Mesendoderm (in vitro differentiated cells): ENCODE results near the gene SVOPL.

Experiments used
- DNase-seq: peaks from one replicate; pipeline ENCODE4 v3.0.0; 2013
- H2AK5ac ChIP-seq: 2 replicates; pipeline ENCODE4 v1.6.1; 2013; ENCODE audit warnings: low read length, inconsistent platforms
- H2BK120ac ChIP-seq: 2 replicates; pipeline ENCODE4 v1.6.1; 2013; ENCODE audit warnings: low read depth, mild to moderate bottlenecking, low read length, moderate library complexity, mixed read lengths
- H2BK15ac ChIP-seq: replicated peaks from 2 replicates; pipeline ENCODE4 v1.6.1; 2013; ENCODE audit warnings: low read depth, mild to moderate bottlenecking, moderate library complexity
- H2BK5ac ChIP-seq: 2 replicates; pipeline ENCODE4 v1.6.1; 2013; ENCODE audit warnings: low read length, inconsistent platforms
- H3K18ac ChIP-seq: 2 replicates; pipeline ENCODE4 v1.6.1; 2013; ENCODE audit warnings: mild to moderate bottlenecking, low read length, mixed read lengths
- H3K23ac ChIP-seq: one replicate; pipeline ENCODE4 v1.6.1; 2013; ENCODE audit warnings: low read length
- H3K27ac ChIP-seq: 2 replicates; pipeline ENCODE4 v1.5.1; 2013; ENCODE audit warnings: low read depth, mild to moderate bottlenecking, inconsistent platforms, low read length, moderate library complexity
- H3K27me3 ChIP-seq: 2 replicates; pipeline ENCODE4 v1.6.1; 2013; ENCODE audit warnings: low read length, control low read depth, mild to moderate bottlenecking, inconsistent platforms; ENCODE audit not compliant: insufficient read depth, poor library complexity
- H3K36me3 ChIP-seq: 2 replicates; pipeline ENCODE4 v1.6.1; 2013; ENCODE audit warnings: low read length, inconsistent platforms; ENCODE audit not compliant: control insufficient read depth, insufficient read depth
- H3K4ac ChIP-seq: one replicate; pipeline ENCODE4 v1.6.1; 2013; ENCODE audit warnings: low read depth, mild to moderate bottlenecking, low read length, moderate library complexity
- H3K4me1 ChIP-seq: 2 replicates; pipeline ENCODE4 v1.6.1; 2013; ENCODE audit warnings: low read depth, low read length, inconsistent platforms; ENCODE audit not compliant: control insufficient read depth
- H3K4me2 ChIP-seq: 2 replicates; pipeline ENCODE4 v1.6.1; 2013; ENCODE audit warnings: low read length
- H3K4me3 ChIP-seq: 2 replicates; pipeline ENCODE4 v1.5.1; 2013; ENCODE audit warnings: mild to moderate bottlenecking, low read length
- H3K56ac ChIP-seq: one replicate; pipeline ENCODE4 v1.6.1; 2013; ENCODE audit warnings: low read length
- H3K79me1 ChIP-seq: 2 replicates; pipeline ENCODE4 v1.6.1; 2013; ENCODE audit warnings: low read length, inconsistent platforms
- H3K79me2 ChIP-seq: 2 replicates; pipeline ENCODE4 v1.6.1; 2013; ENCODE audit warnings: mild to moderate bottlenecking, low read length; ENCODE audit not compliant: control insufficient read depth, insufficient read depth
- H3K9ac ChIP-seq: 2 replicates; pipeline ENCODE4 v1.6.1; 2013; ENCODE audit warnings: low read length, inconsistent platforms
- H4K5ac ChIP-seq: one replicate; pipeline ENCODE4 v1.6.1; 2013; ENCODE audit warnings: low read length
- H4K8ac ChIP-seq: one replicate; pipeline ENCODE4 v1.6.1; 2013; ENCODE audit warnings: low read depth, mild to moderate bottlenecking, control low read depth, low read length, moderate library complexity
- WGBS: extraction: QIAGEN DNeasy Blood & Tissue Kit; methylation state at CpG from one replicate; pipeline ENCODE4 v1.1.7; 2013; ENCODE audit warnings: low lambda C conversion rate, missing lambda C conversion rate; ENCODE audit not compliant: insufficient coverage; ENCODE audit errors: extremely low coverage; 5-methylcytosine and 5-hydroxymethylcytosine counted together

Gene SVOPL

GRCh38 chr7:138667535-138668228 lies 33.5 kb downstream of the SVOPL start:
- DNase-seq, result no peak
- Histone ChIP-seq H4K5ac (no peak overlapping the region), H3K4me3 (no peak overlapping the region), H4K8ac (no peak overlapping the region), H2BK15ac (no peak overlapping the region), H2AK5ac (no peak overlapping the region), H3K4ac (no peak overlapping the region), H2BK120ac (no peak overlapping the region), H3K56ac (no peak overlapping the region), H3K18ac (no peak overlapping the region), H3K36me3 (no peaks in the 10 kb centered on the region), H3K79me2 (no peaks in the 10 kb centered on the region), H3K79me1 (no peaks in the 10 kb centered on the region), H3K23ac (no peak overlapping the region), H3K27ac (no peak overlapping the region), H3K4me1 (no peaks in the 10 kb centered on the region), H3K4me2 (no peak overlapping the region), H3K27me3 (no peaks in the 10 kb centered on the region), H3K9ac (no peak overlapping the region), H2BK5ac (no peak overlapping the region)
- WGBS, result no CpG with 5 or more reads among the region's 6 CpGs

DNA sequence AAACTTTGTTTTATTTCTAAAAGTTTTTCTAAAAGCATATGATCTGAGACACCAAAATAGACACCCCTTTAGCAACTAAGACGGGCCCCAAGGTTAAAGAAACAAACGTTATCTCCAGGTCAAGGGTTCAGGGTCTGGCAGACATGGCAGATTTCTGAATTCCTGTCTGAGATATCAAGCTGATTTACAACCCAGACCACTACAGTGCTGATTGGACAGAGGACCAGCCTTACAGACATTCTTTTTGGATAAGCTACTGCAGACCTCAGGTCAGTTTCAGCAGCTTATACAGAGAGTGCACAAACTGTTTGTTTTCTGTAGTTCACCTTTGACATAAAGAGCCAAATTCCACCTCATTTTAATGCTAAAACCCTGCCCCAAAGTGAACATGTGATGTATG lies 34.8 kb downstream of the SVOPL start:
- no peak overlapping the region for H3K4me2 ChIP-seq
- no peaks in the 10 kb centered on the region for H3K27me3 ChIP-seq
- no peak overlapping the region for H2AK5ac ChIP-seq
- no peak overlapping the region for H2BK5ac ChIP-seq
- H3K18ac ChIP-seq, result no peak overlapping the region
- no peak overlapping the region for H3K9ac ChIP-seq
- no peaks in the 10 kb centered on the region for H3K4me1 ChIP-seq
- no peak overlapping the region for H4K8ac ChIP-seq
- H2BK120ac ChIP-seq, result no peak overlapping the region
- H3K4ac ChIP-seq, result no peak overlapping the region
- H3K56ac ChIP-seq, result no peak overlapping the region
- H3K23ac ChIP-seq, result no peak overlapping the region
- no peak overlapping the region for H3K4me3 ChIP-seq
- peak; percentile 49 for DNase-seq
- WGBS, result no CpG with 5 or more reads among the region's 2 CpGs
- no peak overlapping the region for H2BK15ac ChIP-seq
- H4K5ac ChIP-seq, result no peak overlapping the region
- no peak overlapping the region for H3K27ac ChIP-seq
- no peaks in the 10 kb centered on the region for H3K36me3 ChIP-seq
- no peaks in the 10 kb centered on the region for H3K79me1 ChIP-seq
- no peaks in the 10 kb centered on the region for H3K79me2 ChIP-seq

DNA sequence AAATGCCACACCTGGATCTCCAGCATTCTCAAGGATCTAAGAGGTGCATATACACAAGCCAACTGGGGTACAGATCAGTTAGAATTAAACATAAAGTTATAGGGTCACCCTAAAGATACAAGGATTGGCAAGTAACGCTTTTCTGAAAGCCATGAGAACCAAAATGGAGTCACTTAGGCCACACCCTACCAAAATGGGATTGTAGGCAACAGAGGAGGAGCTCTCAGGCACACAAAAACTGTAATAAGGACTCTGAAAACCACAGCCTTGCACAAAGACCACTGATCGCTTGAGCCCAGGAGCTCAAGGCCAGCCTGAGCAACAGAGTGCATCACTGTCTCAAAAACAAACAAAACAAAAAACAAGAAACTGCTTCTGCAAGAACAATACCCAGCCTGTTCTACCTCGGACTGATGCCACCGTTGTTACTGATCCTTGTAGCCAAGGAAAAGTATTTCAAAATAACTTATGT lies 35.5 kb downstream of the SVOPL start:
- no peaks in the 10 kb centered on the region for H3K27me3 ChIP-seq
- H3K4me1 ChIP-seq, result no peaks in the 10 kb centered on the region
- H3K27ac ChIP-seq, result no peak overlapping the region
- DNase-seq, result no peak
- H2BK5ac ChIP-seq, result no peak overlapping the region
- H3K23ac ChIP-seq, result no peak overlapping the region
- no peak overlapping the region for H3K9ac ChIP-seq
- H4K8ac ChIP-seq, result no peak overlapping the region
- H4K5ac ChIP-seq, result no peak overlapping the region
- WGBS, result no CpG with 5 or more reads among the region's 4 CpGs
- H3K4me2 ChIP-seq, result no peak overlapping the region
- no peaks in the 10 kb centered on the region for H3K79me1 ChIP-seq
- H2BK120ac ChIP-seq, result no peak overlapping the region
- no peaks in the 10 kb centered on the region for H3K36me3 ChIP-seq
- H3K79me2 ChIP-seq, result no peaks in the 10 kb centered on the region
- H3K4me3 ChIP-seq, result no peak overlapping the region
- H2AK5ac ChIP-seq, result no peak overlapping the region
- H3K18ac ChIP-seq, result no peak overlapping the region
- no peak overlapping the region for H3K56ac ChIP-seq
- H3K4ac ChIP-seq, result no peak overlapping the region
- no peak overlapping the region for H2BK15ac ChIP-seq

DNA sequence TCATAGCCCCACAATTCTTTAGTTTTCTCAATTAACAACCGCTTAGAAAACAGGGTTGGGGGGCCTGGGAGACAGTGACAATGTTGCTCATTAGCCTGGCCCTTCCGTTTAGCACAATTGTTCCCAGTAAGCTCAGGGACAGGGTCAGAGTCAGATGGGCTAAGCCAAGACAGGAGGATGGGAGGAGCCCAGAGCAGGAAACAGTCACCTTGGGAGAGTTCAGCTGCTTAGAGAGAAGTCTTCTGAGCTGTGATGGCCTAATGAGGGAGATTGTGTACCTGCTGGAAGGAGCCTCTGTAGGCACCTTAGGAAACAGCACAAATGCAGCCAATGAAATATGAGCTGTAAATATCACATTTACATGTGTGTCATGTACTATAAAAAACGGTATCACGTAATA lies 35.9 kb downstream of the SVOPL start:
- Histone ChIP-seq H3K23ac (no peak overlapping the region), H3K56ac (no peak overlapping the region), H3K27me3 (no peaks in the 10 kb centered on the region), H3K4me3 (no peak overlapping the region), H2BK5ac (no peak overlapping the region), H2BK120ac (no peak overlapping the region), H3K4me1 (no peaks in the 10 kb centered on the region), H3K36me3 (no peaks in the 10 kb centered on the region), H3K79me2 (no peaks in the 10 kb centered on the region), H3K79me1 (no peaks in the 10 kb centered on the region), H3K18ac (no peak overlapping the region), H4K8ac (no peak overlapping the region), H3K4ac (no peak overlapping the region), H2BK15ac (no peak overlapping the region), H3K9ac (no peak overlapping the region), H4K5ac (no peak overlapping the region), H2AK5ac (no peak overlapping the region), H3K4me2 (no peak overlapping the region), H3K27ac (no peak overlapping the region)
- no CpG with 5 or more reads among the region's 4 CpGs for WGBS
- peak; percentile 55 for DNase-seq

DNA sequence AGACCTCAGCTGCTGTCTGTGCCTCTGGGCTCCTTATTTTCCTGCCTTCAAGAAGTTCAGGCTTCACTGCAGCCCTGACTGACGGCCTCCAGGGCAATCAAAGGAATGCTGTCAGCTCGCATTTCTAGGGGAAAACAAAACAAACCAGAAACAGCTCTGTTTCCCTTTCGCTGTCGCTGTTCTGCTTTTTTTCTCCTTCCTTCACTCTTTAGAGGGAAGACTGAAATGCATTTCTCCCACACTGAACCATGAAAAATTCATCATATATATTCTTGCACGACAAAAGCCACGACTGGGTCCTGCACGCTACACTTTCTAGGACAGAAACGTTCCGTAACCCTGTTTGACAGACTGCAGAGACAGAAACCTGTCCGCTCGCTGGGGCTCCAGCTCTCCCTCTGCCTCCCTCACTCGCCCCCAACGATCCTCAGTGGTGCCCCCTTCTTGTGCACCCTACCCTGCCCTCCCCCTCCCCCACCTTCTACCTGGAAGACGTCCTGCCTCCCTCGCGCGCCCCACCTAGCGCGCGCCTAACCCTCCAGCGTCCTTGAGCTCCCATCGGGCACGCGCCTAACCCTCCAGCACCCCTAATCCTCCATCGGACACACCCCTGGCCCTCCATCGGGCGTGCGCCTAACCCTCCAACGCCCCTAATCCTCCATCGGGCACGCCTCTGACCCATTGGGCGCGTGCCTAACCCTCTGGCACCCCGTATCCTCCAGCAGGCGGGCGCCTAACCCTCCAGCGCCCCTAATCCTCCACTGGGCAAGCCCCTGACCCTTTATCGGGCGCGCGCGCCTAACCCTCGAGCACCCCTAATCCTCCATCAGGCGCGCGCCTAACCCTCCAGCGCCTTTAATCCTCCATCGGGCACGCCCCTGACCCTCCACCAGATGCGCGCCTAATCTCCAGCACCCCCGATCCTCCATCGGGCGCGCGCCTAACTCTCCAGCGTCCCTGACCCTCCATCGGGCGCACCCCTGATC lies 37.1 kb downstream of the SVOPL start:
- Histone ChIP-seq H2AK5ac (no peak overlapping the region), H2BK5ac (no peak overlapping the region), H3K4me1 (no peaks in the 10 kb centered on the region), H3K79me2 (no peaks in the 10 kb centered on the region), H4K8ac (no peak overlapping the region), H3K4me2 (peak overlapping the region; percentile 42), H3K56ac (peak overlapping the region; percentile 61), H3K9ac (peak overlapping the region; percentile 69), H3K27me3 (no peaks in the 10 kb centered on the region), H3K79me1 (no peaks in the 10 kb centered on the region), H2BK120ac (no peak overlapping the region), H3K18ac (peak overlapping the region; percentile 15), H3K23ac (no peak overlapping the region), H3K27ac (no peak overlapping the region), H3K36me3 (no peaks in the 10 kb centered on the region), H4K5ac (no peak overlapping the region), H2BK15ac (no peak overlapping the region), H3K4me3 (peak overlapping the region; percentile 30), H3K4ac (no peak overlapping the region)
- DNase-seq, result peak; percentile 88
- WGBS, result no CpG with 5 or more reads among the region's 59 CpGs
